Subcutaneous adipose tissue (tissue), 4 donors: ENCODE results near the gene CD164. TPM values are rescaled to one million over a fixed set of nuclear protein-coding genes. Genes with fewer than 3 reads are reported as not detected.

ENCODE experiments used
- total RNA-seq, 4 donors: library from RNA; depleted of rRNA; stranded (reverse); fragments of >200 nt; gene quantifications; one replicate each; pipeline ENCODE4 v1.1.0, GENCODE V29; 2016
- TF ChIP-seq, protein P1 (sequence below): fragments of 450-650 bp; IDR thresholded peaks from one replicate; pipeline ENCODE4 v1.5.1; 2016; ENCODE audit warnings: low read depth, mild to moderate bottlenecking, control low read depth, antibody characterized with exemption, moderate library complexity

CD164 gene
- total RNA-seq, 4 donors from 2014 or later: 177 to 516 (median 317) TPM

DNA sequence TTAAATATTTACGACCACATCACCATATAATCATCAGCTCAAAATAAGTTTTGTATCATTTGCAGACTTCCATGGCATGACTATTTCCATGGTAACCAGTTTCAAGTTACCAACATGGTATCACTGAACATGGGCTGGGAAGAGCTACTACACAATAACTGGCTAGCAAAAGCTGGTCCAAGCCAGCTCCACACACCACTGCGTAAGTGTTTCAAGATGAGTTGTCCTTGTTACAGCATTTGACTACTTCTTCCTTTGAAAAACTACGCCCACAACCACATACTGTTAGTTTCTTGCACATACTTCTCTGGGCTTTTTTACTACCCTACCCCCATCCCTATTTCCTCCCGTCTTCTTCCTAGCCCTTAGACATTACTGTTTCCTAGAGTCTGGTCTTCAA is 8.5 kb downstream of the CD164 start:
- TF ChIP-seq, protein P1, sequence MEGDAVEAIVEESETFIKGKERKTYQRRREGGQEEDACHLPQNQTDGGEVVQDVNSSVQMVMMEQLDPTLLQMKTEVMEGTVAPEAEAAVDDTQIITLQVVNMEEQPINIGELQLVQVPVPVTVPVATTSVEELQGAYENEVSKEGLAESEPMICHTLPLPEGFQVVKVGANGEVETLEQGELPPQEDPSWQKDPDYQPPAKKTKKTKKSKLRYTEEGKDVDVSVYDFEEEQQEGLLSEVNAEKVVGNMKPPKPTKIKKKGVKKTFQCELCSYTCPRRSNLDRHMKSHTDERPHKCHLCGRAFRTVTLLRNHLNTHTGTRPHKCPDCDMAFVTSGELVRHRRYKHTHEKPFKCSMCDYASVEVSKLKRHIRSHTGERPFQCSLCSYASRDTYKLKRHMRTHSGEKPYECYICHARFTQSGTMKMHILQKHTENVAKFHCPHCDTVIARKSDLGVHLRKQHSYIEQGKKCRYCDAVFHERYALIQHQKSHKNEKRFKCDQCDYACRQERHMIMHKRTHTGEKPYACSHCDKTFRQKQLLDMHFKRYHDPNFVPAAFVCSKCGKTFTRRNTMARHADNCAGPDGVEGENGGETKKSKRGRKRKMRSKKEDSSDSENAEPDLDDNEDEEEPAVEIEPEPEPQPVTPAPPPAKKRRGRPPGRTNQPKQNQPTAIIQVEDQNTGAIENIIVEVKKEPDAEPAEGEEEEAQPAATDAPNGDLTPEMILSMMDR: no peak

DNA sequence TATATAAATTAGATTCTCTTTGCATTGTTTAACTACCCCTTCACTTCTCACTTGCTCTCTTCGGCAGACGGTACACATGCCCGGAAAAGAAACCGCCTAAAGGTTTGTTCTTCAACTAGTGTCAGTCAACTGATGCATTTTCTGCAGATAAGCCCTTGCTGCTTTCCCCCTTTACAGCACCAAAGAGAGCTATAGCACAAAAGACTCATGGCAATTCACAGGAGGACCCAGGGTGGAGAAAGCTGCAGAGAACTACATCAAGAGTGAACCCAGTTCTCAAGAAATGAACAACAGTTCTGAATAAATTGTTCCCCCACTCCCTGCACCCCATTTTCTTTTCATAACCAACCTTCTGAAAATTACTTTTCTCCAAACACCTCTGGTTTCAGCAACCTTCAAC is 8.9 kb downstream of the CD164 start:
- TF ChIP-seq, protein P1: no peak

DNA sequence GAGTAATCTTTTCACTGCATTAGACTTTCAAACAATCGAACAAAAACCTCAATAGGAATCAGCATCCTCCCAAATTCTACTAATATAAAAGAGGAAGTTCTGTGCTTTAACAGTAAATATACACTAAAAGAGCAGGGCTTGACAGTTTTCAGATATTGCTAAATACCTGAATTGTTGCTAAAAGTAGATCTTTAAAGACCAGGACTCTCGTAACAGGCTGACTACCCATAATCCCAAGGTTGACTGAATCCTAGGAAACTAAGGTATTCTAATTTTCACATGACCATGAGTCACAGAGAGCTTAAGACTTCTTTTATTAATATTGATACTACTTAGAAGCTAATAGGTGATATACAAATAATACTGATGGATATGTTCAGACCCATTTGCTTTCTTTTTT is 10.1 kb downstream of the CD164 start:
- TF ChIP-seq, protein P1: no peak

DNA sequence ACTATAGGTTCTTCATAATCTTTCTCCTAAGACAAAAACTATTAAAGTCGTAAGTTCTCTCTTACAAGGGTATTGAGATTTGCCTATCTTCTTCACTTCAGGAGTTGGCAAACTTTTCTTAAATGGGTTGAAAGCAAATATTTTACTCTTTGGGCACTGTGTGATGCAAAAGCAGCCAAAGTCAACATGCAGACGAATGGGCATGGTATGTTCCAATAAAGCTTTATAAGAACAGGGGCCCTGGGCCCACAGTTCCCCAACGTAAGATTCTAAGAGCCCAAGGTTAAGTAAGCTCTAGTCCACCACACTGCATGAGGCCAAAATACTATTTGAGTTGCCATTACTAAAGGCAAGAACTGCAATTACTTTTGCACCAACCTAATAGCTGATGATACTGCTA is 11.5 kb downstream of the CD164 start:
- TF ChIP-seq, protein P1: no peak

DNA sequence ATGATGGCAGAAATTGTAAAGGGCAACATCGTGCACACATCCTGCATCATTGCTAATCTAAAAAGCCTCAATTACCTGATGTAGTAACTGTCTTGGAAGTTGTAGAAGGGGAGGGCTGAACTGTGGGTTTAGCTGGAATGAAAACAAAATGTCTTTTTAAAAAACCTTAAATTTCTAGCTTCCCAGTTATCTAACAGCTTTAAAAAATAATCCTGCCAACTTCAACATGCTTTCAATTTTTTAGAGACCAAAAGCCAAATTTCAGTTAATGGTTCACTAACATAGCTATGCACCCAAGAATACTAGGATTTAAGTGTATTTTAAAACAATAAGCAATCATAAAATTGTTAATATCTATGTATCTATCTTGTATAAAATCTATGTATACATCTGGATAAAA is 11.9 kb downstream of the CD164 start:
- TF ChIP-seq, protein P1: no peak

DNA sequence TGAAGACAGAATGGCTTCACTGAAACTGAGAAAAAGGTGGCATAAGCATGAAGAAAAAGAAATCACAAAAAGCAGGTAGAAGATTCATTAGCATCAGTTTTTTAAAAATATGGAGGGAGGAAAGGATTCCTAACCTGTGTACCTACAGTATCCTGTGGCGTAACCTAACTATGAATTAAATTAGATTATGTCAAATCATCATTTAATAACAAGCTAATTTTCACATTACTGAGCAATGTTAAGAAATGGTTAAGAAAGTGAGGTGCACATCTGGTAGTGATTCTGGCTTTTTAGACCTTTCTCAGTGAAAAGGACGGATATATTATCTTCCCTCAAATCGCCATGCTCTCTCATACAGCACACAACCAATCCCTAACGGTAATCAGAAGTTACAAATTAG is 12.5 kb downstream of the CD164 start:
- TF ChIP-seq, protein P1: no peak

DNA sequence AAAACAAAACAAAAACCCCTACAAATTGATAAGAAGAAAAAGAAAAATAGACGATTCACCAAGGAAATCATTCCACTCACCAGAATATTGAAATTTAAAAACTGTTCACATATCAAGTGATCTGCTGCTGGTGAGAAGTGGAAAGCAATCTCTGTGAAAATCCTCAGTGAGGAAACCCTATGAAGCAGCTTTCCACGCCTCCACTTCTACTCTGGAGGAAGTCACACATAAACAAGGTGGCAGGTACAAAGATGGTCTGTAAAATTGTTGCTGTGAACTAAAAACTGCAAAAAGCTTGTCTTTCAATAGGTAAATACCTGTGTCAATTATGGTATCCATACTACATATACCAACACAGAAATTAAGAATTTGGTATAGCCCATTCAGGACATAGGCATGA is 18.5 kb downstream of the CD164 start:
- TF ChIP-seq, protein P1: no peak
